ENCODE measurements around the gene CA5A. TPM values are rescaled to one million over a fixed set of nuclear protein-coding genes. Genes with fewer than 3 reads are reported as not detected.

Gene CA5A
- total RNA-seq, 1 experiment from 2014 or later = not detected

DNA sequence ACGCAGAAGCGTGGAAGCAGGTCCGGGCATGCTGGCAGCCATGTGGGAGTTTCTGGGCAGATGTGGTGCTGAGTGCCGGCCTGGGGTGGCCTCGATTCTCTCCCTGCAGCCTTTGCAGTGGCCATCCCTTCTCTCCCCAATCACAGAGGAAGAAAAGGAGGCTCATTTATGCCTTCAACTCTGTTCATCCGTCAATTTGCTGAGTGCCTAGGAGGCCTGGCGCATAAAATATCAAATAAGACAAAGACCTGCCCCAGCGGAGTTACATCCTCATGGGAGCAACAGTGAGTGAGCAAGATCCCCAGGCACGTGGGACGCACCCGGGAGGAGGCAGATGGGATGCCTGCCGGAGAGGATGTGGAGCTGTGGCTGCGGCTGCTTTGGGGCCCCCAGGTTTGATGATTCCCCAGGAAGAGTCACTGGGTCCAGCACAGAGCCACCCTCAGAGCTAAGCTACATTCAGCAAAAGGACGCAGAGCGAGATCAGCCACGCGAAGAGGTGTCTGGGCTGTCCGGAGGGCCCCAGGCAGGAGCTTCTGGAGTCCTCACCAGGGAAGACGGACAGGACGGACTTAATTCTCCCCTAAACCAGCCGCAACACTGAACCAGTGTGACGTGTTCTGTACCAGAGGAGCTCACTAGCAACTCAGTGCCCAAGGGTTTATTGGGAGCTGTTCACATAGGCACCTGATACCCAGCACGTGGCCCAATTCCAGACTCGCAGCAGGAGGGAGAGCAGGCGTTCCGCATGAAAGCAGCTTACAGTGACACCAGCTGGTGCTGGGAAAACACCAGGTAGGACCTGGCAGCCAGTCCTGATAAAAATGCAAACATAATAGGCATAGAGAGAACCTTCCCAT is 11.3 kb downstream of the CA5A start:
- TF ChIP-seq RAD21 (IDR thresholded peaks at IDR 0.05; ENCODE audit: low read depth) (peak; percentile 31), JUND (IDR thresholded peaks at IDR 0.05) (no peak)
- RAD21 ChIA-PET (ENCODE audit: low non-redundant PET in 1 of 2, low total read pairs in 2 of 2, uncharacterized antibody in 2 of 2, unreplicated experiment in 2 of 2) = no interaction called here
- no peaks in the 10 kb centered on the region for H3K79me2 ChIP-seq (ENCODE audit: insufficient read depth, low read length)
- no peaks in the 10 kb centered on the region for H4K20me1 ChIP-seq (ENCODE audit: insufficient read depth)
- BruUV-seq (replicated peaks) = no TSS peak
- DNase-seq (ENCODE audit: low read depth, low spot score) (no peak), ATAC-seq (no peak)
- intact Hi-C loops (cut with micrococcal nuclease) = no loop called here
- H3K27ac ChIP-seq (ENCODE audit: low read depth, low read length) = no peak overlapping the region
- H2AFZ ChIP-seq (ENCODE audit: low read depth, low read length, poor library complexity, severe bottlenecking) = no peak overlapping the region
- POLR2A ChIA-PET = interaction anchor here (0.6 to 1.5 kb wide), 2 partner anchors 9 to 11 kb away, joined by 3 to 5 read pairs; no protein-coding TSS in a partner anchor
- no peaks in the 10 kb centered on the region for H3K9me2 ChIP-seq (ENCODE audit: insufficient read depth)
- no peak overlapping the region for H3K4me3 ChIP-seq (replicated peaks in 1 of 2; ENCODE audit: low read depth in 1 of 2, low read length in 2 of 2)
- H3K36me3 ChIP-seq (ENCODE audit: control insufficient read depth in 1 of 2, insufficient read depth in 2 of 2, low read length in 2 of 2) = no peaks in the 10 kb centered on the region
- CTCF ChIA-PET = interaction anchor here (1.1 kb wide), 1 partner anchor 14 kb away, joined by 3 read pairs; no protein-coding TSS in a partner anchor
- peaks cover 0 to 10% of the 10 kb centered on the region in 2 experiments; a peak in 1 of 4 replicates for H3K4me1 ChIP-seq (ENCODE audit: control insufficient read depth in 1 of 2, insufficient read depth in 2 of 2, low read length in 2 of 2)
- H3K27me3 ChIP-seq (ENCODE audit: insufficient read depth, low read length) = no peaks in the 10 kb centered on the region
- no peak overlapping the region for H3K9ac ChIP-seq (ENCODE audit: low read length)
- no peaks in the 10 kb centered on the region for H3K9me3 ChIP-seq (ENCODE audit: control insufficient read depth in 1 of 2, insufficient read depth in 1 of 2, low read depth in 1 of 2, low read length in 2 of 2)
- H3K4me2 ChIP-seq (ENCODE audit: low read length) = no peak overlapping the region

DNA sequence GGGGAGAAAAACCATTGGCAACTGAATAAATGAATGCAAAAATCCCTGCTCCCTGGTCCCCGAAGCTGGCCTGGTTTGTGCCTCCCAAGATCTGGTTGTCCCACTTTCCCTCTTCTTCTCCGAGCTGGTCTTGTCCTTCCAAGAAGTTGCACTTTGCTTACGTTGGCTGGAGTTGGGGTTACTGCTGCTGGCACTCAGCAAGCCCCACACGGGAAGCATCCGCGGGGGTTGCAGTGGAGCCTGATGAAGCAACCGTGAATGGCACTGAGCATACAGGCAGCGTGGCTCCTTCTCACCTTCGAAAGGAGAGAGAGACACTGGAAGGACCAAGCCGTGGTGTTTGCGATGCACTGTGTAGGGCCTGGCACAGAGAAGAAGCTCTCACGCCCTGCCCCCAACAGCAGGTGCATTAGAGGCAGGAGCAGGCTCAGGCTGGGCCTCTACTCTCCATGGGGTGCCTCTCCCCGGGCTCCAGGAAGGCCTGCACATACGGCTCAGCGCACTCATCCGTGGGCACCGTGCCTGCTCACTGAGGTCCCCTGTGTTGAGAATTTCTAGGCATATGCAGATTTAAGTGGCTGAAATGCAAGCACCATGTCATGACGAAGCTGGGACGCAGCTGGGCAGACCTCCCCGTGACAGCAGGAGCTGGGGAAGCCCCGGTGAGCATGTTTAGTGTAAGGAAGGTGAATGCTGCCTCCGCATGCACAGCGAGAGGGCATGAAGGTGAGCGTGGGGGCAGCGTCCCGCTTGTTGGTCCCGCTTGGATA is 12.1 kb downstream of the CA5A start:
- Histone ChIP-seq H3K9me3 (ENCODE audit: control insufficient read depth in 1 of 2, insufficient read depth in 1 of 2, low read depth in 1 of 2, low read length in 2 of 2) (no peaks in the 10 kb centered on the region), H3K9me2 (ENCODE audit: insufficient read depth) (no peaks in the 10 kb centered on the region), H3K27ac (ENCODE audit: low read depth, low read length) (no peak overlapping the region), H4K20me1 (ENCODE audit: insufficient read depth) (no peaks in the 10 kb centered on the region), H3K36me3 (ENCODE audit: control insufficient read depth in 1 of 2, insufficient read depth in 2 of 2, low read length in 2 of 2) (no peaks in the 10 kb centered on the region), H3K9ac (ENCODE audit: low read length) (no peak overlapping the region), H3K79me2 (ENCODE audit: insufficient read depth, low read length) (no peaks in the 10 kb centered on the region), H3K4me3 (replicated peaks in 1 of 2; ENCODE audit: low read depth in 1 of 2, low read length in 2 of 2) (no peak overlapping the region), H2AFZ (ENCODE audit: low read depth, low read length, poor library complexity, severe bottlenecking) (no peak overlapping the region), H3K4me2 (ENCODE audit: low read length) (no peak overlapping the region), H3K27me3 (ENCODE audit: insufficient read depth, low read length) (no peaks in the 10 kb centered on the region), H3K4me1 (ENCODE audit: control insufficient read depth in 1 of 2, insufficient read depth in 2 of 2, low read length in 2 of 2) (peaks cover 0 to 10% of the 10 kb centered on the region in 2 experiments; a peak in 1 of 4 replicates)
- ChIA-PET CTCF (no interaction called here), RAD21 (ENCODE audit: low non-redundant PET in 1 of 2, low total read pairs in 2 of 2, uncharacterized antibody in 2 of 2, unreplicated experiment in 2 of 2) (no interaction called here), POLR2A (interaction anchor here (1.5 kb wide), 1 partner anchor 8 kb away, joined by 3 read pairs; no protein-coding TSS in a partner anchor)
- intact Hi-C loops (cut with micrococcal nuclease) = no loop called here
- DNase-seq (ENCODE audit: low read depth, low spot score) (no peak), ATAC-seq (no peak)
- no TSS peak for BruUV-seq (replicated peaks)
- TF ChIP-seq, protein P1, sequence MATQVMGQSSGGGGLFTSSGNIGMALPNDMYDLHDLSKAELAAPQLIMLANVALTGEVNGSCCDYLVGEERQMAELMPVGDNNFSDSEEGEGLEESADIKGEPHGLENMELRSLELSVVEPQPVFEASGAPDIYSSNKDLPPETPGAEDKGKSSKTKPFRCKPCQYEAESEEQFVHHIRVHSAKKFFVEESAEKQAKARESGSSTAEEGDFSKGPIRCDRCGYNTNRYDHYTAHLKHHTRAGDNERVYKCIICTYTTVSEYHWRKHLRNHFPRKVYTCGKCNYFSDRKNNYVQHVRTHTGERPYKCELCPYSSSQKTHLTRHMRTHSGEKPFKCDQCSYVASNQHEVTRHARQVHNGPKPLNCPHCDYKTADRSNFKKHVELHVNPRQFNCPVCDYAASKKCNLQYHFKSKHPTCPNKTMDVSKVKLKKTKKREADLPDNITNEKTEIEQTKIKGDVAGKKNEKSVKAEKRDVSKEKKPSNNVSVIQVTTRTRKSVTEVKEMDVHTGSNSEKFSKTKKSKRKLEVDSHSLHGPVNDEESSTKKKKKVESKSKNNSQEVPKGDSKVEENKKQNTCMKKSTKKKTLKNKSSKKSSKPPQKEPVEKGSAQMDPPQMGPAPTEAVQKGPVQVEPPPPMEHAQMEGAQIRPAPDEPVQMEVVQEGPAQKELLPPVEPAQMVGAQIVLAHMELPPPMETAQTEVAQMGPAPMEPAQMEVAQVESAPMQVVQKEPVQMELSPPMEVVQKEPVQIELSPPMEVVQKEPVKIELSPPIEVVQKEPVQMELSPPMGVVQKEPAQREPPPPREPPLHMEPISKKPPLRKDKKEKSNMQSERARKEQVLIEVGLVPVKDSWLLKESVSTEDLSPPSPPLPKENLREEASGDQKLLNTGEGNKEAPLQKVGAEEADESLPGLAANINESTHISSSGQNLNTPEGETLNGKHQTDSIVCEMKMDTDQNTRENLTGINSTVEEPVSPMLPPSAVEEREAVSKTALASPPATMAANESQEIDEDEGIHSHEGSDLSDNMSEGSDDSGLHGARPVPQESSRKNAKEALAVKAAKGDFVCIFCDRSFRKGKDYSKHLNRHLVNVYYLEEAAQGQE (IDR thresholded peaks at IDR 0.05; ENCODE audit: low read depth) = no peak
- TF ChIP-seq EZH2 (IDR thresholded peaks at IDR 0.05) = no peak
- no peak for TF ChIP-seq FOSL1 (IDR thresholded peaks at IDR 0.05; ENCODE audit: low read depth)
- no peak for TF ChIP-seq CBX3 (IDR thresholded peaks at IDR 0.05; ENCODE audit: low read depth)
- no peak for TF ChIP-seq EZH2phosphoT487 (IDR thresholded peaks at IDR 0.05; ENCODE audit: borderline replicate concordance)
- no peak for TF ChIP-seq POLR2A (IDR thresholded peaks at IDR 0.05; ENCODE audit: borderline replicate concordance, extremely low read depth, insufficient read depth, insufficient read length)
- TF ChIP-seq, protein P2, sequence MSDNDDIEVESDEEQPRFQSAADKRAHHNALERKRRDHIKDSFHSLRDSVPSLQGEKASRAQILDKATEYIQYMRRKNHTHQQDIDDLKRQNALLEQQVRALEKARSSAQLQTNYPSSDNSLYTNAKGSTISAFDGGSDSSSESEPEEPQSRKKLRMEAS (IDR thresholded peaks at IDR 0.05) = no peak
- TF ChIP-seq, protein P3, sequence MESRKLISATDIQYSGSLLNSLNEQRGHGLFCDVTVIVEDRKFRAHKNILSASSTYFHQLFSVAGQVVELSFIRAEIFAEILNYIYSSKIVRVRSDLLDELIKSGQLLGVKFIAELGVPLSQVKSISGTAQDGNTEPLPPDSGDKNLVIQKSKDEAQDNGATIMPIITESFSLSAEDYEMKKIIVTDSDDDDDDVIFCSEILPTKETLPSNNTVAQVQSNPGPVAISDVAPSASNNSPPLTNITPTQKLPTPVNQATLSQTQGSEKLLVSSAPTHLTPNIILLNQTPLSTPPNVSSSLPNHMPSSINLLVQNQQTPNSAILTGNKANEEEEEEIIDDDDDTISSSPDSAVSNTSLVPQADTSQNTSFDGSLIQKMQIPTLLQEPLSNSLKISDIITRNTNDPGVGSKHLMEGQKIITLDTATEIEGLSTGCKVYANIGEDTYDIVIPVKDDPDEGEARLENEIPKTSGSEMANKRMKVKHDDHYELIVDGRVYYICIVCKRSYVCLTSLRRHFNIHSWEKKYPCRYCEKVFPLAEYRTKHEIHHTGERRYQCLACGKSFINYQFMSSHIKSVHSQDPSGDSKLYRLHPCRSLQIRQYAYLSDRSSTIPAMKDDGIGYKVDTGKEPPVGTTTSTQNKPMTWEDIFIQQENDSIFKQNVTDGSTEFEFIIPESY (IDR thresholded peaks at IDR 0.05; ENCODE audit: extremely low read depth, insufficient replicate concordance, low read length) = no peak
- TF ChIP-seq ZNF274 (IDR thresholded peaks at IDR 0.05; ENCODE audit: low read depth, low read length) = no peak
- TF ChIP-seq, protein P4, sequence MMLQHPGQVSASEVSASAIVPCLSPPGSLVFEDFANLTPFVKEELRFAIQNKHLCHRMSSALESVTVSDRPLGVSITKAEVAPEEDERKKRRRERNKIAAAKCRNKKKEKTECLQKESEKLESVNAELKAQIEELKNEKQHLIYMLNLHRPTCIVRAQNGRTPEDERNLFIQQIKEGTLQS (IDR thresholded peaks at IDR 0.05) = no peak
